ENCODE results near the gene HSFX4. TPM values are rescaled to one million over a fixed set of nuclear protein-coding genes. Genes with fewer than 3 reads are reported as not detected.
A peak's percentile ranks its signal among the peaks of the same experiment; 100 is the strongest.

Gene HSFX4
- total and polyA plus RNA-seq, 8 donors: 0.09 TPM; not detected in 7

DNA sequence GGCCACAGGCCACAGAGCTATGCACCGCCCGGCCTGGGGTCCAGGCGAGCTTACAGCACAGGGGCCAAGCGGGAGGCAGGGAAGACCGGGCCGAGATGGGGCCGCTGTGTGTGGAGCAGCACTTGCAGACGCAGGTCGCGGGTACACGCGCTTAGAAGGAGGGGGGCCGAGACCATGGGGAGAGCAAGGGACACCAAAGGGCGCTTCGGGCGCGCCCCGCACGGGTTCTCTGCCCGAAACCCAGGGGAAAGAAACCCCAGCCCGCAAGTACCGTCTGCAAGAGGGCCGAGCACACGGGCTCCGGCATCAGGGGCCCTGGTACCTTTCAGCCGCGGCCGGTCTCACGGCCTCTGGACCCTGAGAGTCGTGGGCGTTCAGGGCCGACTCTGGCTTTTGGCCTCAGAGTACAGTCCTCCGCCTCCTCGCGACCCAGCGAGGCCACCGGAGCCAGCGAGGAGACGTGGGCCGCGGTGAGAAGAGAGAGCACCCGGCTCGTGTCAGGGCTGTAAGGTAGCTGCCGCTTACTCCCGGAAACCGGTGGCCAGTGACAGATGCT is 8.6 kb downstream of the HSFX4 start:
- 1 to 38% methylated on average over 38 to 46 of the region's 46 CpGs for WGBS, 2 donors
- H3K4me3 ChIP-seq: peak overlapping the region; percentile 36 to 57 (median 48)
- TF ChIP-seq, protein P1, sequence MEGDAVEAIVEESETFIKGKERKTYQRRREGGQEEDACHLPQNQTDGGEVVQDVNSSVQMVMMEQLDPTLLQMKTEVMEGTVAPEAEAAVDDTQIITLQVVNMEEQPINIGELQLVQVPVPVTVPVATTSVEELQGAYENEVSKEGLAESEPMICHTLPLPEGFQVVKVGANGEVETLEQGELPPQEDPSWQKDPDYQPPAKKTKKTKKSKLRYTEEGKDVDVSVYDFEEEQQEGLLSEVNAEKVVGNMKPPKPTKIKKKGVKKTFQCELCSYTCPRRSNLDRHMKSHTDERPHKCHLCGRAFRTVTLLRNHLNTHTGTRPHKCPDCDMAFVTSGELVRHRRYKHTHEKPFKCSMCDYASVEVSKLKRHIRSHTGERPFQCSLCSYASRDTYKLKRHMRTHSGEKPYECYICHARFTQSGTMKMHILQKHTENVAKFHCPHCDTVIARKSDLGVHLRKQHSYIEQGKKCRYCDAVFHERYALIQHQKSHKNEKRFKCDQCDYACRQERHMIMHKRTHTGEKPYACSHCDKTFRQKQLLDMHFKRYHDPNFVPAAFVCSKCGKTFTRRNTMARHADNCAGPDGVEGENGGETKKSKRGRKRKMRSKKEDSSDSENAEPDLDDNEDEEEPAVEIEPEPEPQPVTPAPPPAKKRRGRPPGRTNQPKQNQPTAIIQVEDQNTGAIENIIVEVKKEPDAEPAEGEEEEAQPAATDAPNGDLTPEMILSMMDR (IDR thresholded peaks at IDR 0.05): no peak
- peak overlapping the region; percentile 30 to 87 (median 62) for H3K27ac ChIP-seq
- H3K4me1 ChIP-seq: no peaks in the 10 kb centered on the region
- no peak for ATAC-seq
- no peaks in the 10 kb centered on the region for H3K9me3 ChIP-seq
- peak in 4 of 6 donors; percentile 33 to 85 (median 46) for DNase-seq
- intact Hi-C loops (cut with DNase I): no loop called here
- H3K36me3 ChIP-seq: no peaks in the 10 kb centered on the region
- no peak for FAIRE-seq
- no peaks in the 10 kb centered on the region for H3K27me3 ChIP-seq

DNA sequence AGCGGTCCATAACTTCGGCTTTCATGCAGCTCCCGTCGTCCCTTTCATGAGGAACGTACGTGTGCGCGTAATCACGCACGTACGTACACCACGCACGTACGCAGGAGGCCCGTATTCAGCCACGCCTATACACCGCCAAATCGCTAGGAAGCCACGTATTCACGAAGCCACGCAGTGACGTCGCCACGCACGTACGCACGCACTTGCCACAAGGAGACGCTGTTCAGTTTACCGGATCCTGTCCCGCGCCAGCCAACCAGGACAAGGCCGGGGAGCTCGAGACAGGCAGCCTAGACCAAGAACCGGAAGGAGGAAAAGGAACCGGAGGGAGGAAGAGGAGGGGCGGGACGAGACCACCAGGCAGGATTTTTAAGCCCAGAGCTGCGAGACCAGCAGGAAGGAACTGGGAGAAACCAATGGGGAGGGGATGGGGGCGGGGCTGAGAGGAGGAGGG is 9.1 kb downstream of the HSFX4 start, which contains the start of gene EOLA2:
TSS of gene EOLA2 (minus strand) at position 65 of the 454 bp plus-strand sequence. CDS start 4,617 bp downstream, outside the sequence.
- FAIRE-seq (peak; percentile 98), ATAC-seq (peak; percentile 54 to 65 (median 60)), DNase-seq (peak; percentile 87 to 96 (median 92))
- intact Hi-C loops (cut with DNase I): no loop called here
- Histone ChIP-seq H3K36me3 (no peaks in the 10 kb centered on the region), H3K4me1 (no peaks in the 10 kb centered on the region), H3K9me3 (no peaks in the 10 kb centered on the region), H3K27me3 (no peaks in the 10 kb centered on the region), H3K27ac (peak within 1 kb of the TSS; percentile 30 to 87 (median 62)), H3K4me3 (peak within 1 kb of the TSS; percentile 36 to 57 (median 48))
- TF ChIP-seq, protein P1 (IDR thresholded peaks at IDR 0.05): peak in 3 of 4 donors; percentile 23 to 50 (median 43)
- 0 to 48% methylated on average over 38 to 39 of the region's 39 CpGs for WGBS, 2 donors

GRCh38 chrX:149938881-149939654 is 9.7 kb downstream of the HSFX4 start:
- no peaks in the 10 kb centered on the region for H3K4me1 ChIP-seq
- 1 to 37% methylated on average over 25 to 40 of the region's 50 CpGs for WGBS, 2 donors
- H3K27ac ChIP-seq: peak overlapping the region; percentile 64 to 87 (median 76)
- intact Hi-C loops (cut with DNase I): no loop called here
- peak; percentile 55 to 64 (median 58) for ATAC-seq
- H3K9me3 ChIP-seq: no peaks in the 10 kb centered on the region
- no peak for FAIRE-seq
- H3K36me3 ChIP-seq: no peaks in the 10 kb centered on the region
- H3K4me3 ChIP-seq: peak overlapping the region in 1 of 4 donors; percentile 55
- peak; percentile 90 to 97 (median 94) for DNase-seq
- TF ChIP-seq, protein P1 (IDR thresholded peaks at IDR 0.05): no peak
- H3K27me3 ChIP-seq: no peaks in the 10 kb centered on the region

- H3K27me3 ChIP-seq: no peaks in the 10 kb centered on the region
- no peak for DNase-seq
- no peak for ATAC-seq
- TF ChIP-seq, protein P1 (IDR thresholded peaks at IDR 0.05): no peak
- no peaks in the 10 kb centered on the region for H3K9me3 ChIP-seq
- peak overlapping the region; percentile 64 to 85 (median 76) for H3K27ac ChIP-seq
- 1 to 41% methylated on average over 17 of the region's 17 CpGs for WGBS, 2 donors
- H3K36me3 ChIP-seq: no peaks in the 10 kb centered on the region
- no peaks in the 10 kb centered on the region for H3K4me1 ChIP-seq
- intact Hi-C loops (cut with DNase I): no loop called here
- peak overlapping the region; percentile 15 to 45 (median 26) for H3K4me3 ChIP-seq
- FAIRE-seq: no peak
These were observed 10.2 kb downstream of the HSFX4 start for GRCh38 chrX:149939655-149939904.
